NCI-H2171 (cell line): Measurements from ENCODE around the gene WNT7A.

ENCODE experiments used
- DNase-seq: peaks from one replicate; lab custom pipeline; 2025; lab: John Stamatoyannopoulos, UW

The WNT7A gene

GRCh38 chr3:13845806-13846205 lies 34.1 kb downstream of the WNT7A start:
- no peak for DNase-seq

- DNase-seq, result no peak
Measured at GRCh38 chr3:13844911-13845310, 35.0 kb downstream of the WNT7A start.

GRCh38 chr3:13844286-13844685 lies 35.6 kb downstream of the WNT7A start:
- DNase-seq, result no peak

GRCh38 chr3:13843351-13843750 lies 36.5 kb downstream of the WNT7A start:
- DNase-seq, result no peak

- no peak for DNase-seq
Measured at GRCh38 chr3:13842226-13842625, 37.6 kb downstream of the WNT7A start.

- DNase-seq, result no peak
Measured at GRCh38 chr3:13841826-13842225, 38.0 kb downstream of the WNT7A start.

GRCh38 chr3:13841141-13841540 lies 38.7 kb downstream of the WNT7A start:
- no peak for DNase-seq

- DNase-seq, result no peak
Measured at GRCh38 chr3:13840456-13840855, 39.4 kb downstream of the WNT7A start.

GRCh38 chr3:13839726-13840340 lies 40.0 kb downstream of the WNT7A start:
- no peak for DNase-seq

- DNase-seq, result no peak
Measured at GRCh38 chr3:13839253-13839652, 40.6 kb downstream of the WNT7A start.

GRCh38 chr3:13838421-13838820 lies 41.5 kb downstream of the WNT7A start:
- no peak for DNase-seq

- DNase-seq, result no peak
Measured at GRCh38 chr3:13837751-13838150, 42.1 kb downstream of the WNT7A start.

- no peak for DNase-seq
Measured at GRCh38 chr3:13836658-13837587, 42.9 kb downstream of the WNT7A start.

GRCh38 chr3:13835246-13835645 lies 44.6 kb downstream of the WNT7A start:
- DNase-seq, result no peak

GRCh38 chr3:13834258-13835035 lies 45.4 kb downstream of the WNT7A start:
- DNase-seq, result no peak

GRCh38 chr3:13833506-13834257 lies 46.2 kb downstream of the WNT7A start:
- DNase-seq, result no peak

GRCh38 chr3:13832130-13832529 lies 47.7 kb downstream of the WNT7A start:
- no peak for DNase-seq

GRCh38 chr3:13831386-13831996 lies 48.4 kb downstream of the WNT7A start:
- DNase-seq, result no peak

GRCh38 chr3:13829311-13829710 lies 50.6 kb downstream of the WNT7A start:
- no peak for DNase-seq

GRCh38 chr3:13828501-13829265 lies 51.2 kb downstream of the WNT7A start:
- DNase-seq, result no peak

- no peak for DNase-seq
Measured at GRCh38 chr3:13827699-13828098, 52.2 kb downstream of the WNT7A start.
